GM08714 (cell line): Measurements from ENCODE around the gene MYOZ2.
"Not testable (repeated sequence)": the region's sequence is repeated elsewhere in the genome, so short reads cannot be mapped to it uniquely, and the experiment has no call there.

ENCODE experiments used
- H3K4me3 ChIP-seq: fragments of 200-500 bp; sonication (Bioruptor generic); 2 replicates; pipeline ENCODE4 v1.5.1; 2014; ENCODE audit warnings: mild to moderate bottlenecking, low read length, inconsistent platforms
- ZNF274 ChIP-seq: IDR thresholded peaks from 2 replicates; pipeline ENCODE4 v1.6.1; 2012; ENCODE audit warnings: mild to moderate bottlenecking, low read depth, low read length

Gene MYOZ2

DNA sequence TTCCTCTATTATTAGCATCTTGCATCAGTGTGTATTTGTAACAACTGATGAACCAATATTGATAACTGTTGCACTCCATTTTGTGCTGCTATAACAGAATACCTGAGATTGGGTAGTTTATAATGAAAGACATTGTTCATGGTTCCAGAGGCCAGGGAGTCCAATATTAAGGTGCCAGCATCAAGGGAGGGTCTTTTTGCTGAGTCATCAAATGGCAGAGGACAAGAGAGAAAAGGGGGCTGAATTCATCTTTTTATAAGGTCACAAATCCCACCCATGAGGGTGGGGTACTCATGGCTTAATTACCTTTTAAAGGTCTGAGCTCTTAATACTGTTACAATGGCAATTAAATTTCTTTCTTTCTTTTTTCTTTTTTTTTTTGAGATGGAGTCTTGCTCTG is 7.2 kb downstream of the MYOZ2 start:
- TF ChIP-seq ZNF274, result no peak
- H3K4me3 ChIP-seq, result no peak overlapping the region

DNA sequence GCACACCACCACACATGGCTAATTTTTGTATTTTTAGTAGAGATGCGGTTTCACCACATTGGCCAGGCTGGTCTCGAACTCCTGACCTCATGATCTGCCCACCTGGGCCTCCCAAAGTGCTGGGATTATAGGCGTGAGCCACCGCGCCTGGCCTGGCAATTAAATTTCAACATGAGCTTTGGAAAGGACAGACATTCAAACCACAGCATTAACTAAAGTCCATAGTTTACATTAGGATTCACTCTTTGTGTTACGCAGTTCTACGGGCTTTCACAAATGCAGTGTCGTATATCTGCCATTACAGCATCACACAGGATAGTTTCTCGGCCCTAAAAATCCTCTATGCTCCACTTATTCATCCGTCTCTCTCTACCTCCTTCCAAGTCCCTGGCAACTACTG is 7.7 kb downstream of the MYOZ2 start:
- not testable (repeated sequence) for H3K4me3 ChIP-seq

DNA sequence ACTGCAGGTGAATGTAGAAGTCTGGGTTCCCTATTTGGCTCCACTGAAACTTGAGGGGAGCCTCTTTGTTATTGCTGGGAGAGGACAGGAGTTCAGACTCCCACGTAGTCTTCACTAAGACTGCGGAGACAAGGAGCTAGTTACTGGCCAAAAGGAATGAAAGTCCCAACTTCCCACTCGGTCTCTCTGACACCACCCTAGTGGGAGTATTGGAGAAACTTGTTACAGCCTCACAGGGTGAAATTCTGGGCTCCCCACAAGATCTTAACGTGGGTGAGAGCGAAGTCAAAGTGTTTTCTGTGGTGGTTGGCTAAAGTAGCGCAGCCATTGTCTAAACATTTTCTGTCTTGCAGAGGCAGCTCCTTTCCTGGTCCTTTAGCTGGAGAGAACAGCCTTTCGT is 13.5 kb downstream of the MYOZ2 start:
- H3K4me3 ChIP-seq, result no peak overlapping the region
- TF ChIP-seq ZNF274, result no peak

DNA sequence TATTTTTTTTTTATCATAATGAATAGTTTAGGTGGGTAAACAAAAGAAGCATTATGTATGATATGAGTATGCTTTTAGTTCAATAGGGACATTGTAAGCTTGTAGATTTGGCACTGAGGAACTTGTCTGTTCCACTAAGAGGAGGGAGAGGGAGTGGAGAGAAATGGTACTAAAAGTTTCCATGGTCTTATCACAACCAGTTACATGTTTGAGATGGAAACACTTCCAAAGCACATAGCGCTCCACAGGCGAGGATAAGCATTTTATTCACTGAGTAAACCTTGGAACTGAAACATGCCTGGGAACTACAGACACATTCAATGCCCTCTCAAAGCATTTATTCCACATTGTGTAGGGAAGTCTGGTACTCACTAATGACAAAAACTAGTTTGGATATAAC is 15.5 kb downstream of the MYOZ2 start:
- TF ChIP-seq ZNF274, result no peak
- no peak overlapping the region for H3K4me3 ChIP-seq

DNA sequence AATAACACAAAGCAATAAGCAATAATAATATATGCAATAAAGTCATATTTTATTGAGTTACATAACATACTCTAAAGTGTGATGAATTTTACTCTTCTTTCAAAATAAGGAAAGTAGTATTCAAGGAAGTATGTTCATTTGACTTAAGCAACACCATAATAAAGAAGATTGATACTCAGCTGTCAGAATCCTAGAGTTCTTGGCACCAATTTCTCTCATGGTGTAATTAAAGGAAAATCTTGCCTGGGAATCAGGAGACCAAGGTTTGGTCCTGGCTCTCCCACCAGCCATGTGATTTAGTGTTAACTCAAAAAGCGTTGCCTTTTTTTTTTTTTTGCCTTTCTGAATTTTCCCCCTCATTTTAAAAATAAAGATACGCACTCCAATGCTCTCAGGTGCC is 17.1 kb downstream of the MYOZ2 start:
- no peak for TF ChIP-seq ZNF274
- no peak overlapping the region for H3K4me3 ChIP-seq

DNA sequence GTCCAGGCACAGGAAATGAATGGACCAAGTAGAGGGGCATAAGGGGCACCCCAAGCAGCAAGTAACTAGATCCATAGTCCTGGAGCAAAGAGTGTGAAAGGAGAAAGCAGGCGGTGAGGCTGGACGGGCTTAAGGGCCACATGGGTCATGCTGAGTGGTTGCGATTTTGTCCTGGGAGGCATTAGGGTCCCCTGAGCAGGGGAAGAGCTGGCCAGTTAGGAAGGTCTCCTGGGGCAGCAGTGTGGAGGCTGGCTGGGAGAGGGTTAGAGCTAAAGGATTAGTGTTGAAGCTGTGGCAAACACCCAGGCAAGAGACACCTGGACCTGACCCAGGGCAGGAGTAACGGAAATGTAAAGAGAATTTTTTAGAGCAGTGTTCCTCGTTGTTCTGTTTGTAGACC is 26.5 kb downstream of the MYOZ2 start:
- TF ChIP-seq ZNF274, result no peak
- H3K4me3 ChIP-seq, result no peak overlapping the region

DNA sequence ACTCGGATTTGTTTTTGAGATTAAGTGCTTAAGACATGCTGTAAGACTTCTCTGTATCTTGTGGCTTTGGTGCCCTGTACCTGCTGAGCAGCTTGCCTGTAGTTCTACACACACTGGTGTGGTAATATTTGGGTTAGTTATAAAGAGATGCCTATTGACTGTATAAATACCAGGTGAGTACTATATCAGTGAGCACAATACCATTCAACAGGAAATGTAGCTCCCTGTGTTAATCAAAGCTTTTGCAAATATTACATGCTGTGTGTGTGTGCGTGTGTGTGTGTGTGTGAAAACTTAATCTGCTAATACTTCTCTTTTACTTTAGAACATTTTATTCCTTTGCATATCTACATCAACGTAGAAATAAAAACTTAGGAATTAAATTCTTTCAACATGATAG is 30.1 kb downstream of the MYOZ2 start:
- TF ChIP-seq ZNF274, result no peak
- H3K4me3 ChIP-seq, result no peak overlapping the region

DNA sequence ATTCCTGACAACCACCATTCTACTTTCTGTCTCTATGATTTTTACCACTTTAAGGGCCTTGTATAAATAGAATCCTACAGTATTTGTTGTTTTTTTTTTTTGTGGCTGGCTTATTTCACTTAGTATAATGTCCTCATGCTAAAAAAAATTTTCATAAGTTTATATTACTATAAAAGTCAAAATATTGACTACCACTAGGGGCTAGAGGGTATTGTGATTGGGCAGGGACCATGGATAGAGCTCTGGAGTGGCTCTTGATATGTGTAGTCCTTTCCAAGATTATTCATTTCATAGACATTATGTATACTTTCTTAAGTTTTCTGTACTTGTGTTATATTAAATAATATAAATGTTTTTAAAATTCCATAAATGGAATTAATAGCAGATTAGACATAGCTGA is 34.6 kb downstream of the MYOZ2 start:
- no peak for TF ChIP-seq ZNF274
- no peak overlapping the region for H3K4me3 ChIP-seq

DNA sequence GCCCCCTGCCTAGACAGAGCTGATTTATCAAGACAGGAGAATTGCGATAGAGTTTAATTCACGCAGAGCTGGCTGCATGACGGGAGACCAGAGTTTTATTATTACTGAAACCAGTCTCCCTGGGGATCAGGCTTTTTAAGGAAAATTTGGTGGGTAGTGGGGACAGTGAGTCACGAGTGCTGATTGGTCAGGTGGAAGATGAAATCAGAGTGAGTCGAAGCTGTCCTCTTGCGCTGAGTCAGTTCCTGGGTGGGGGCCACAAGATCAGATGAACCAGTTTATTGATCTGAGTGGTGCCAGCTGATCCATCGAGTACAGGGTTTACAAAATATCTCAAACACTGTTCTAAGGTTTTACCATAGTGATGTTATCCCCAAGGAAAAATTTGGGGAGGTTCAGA is 36.6 kb downstream of the MYOZ2 start:
- no peak for TF ChIP-seq ZNF274

DNA sequence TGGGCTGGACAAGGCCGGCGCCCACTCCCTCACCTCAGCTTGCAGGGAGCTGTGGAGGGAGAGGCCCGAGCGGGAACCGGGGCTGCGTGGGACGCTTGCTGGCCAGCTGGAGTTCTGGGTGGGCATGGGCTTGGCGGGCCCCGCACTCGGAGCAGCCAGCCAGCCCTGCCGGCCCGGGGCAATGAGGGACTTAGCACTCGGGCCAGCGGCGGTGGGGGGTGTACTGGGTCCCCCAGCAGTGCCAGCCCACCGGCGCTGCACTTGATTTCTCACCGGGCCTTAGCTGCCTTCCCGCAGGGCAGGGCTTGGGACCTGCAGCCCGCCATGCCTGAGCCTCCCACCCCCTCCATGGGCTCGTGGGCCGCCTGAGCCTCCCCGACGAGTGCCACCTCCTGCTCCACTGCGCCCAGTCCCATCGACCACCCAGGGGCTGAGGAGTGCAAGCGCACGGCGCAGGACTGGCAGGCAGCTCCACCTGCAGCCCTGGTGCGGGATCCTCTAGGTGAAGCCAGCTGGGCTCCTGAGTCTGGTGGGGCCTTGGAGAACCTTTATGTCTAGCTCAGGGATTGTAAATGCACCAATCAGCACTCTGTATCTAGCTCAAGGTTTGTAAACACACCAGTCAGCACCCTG is 38.2 kb downstream of the MYOZ2 start:
- H3K4me3 ChIP-seq, result not testable (repeated sequence)

More for the DNA sequence above, 36.6 kb downstream of the MYOZ2 start:
- H3K4me3 ChIP-seq, result no peak overlapping the region

DNA sequence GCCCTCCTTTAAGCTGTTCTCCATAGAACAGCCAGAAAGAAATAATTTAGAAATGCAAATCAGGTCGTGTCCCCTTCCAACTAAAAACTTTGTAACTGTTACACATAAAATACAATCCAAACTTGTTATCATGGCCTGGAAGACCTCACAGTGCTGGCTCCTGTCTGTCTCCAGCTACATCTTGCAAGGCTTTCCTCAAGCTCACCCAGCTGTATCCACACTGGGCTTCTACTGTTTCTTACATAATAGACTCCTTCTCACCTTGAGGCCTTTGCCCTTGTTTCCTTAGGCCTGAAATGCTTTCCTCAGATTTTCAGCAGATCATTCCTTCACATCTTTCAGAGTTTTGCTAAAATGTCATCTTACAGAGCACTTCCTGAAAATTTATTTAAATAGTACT is 43.4 kb downstream of the MYOZ2 start:
- no peak for TF ChIP-seq ZNF274
- H3K4me3 ChIP-seq, result no peak overlapping the region

DNA sequence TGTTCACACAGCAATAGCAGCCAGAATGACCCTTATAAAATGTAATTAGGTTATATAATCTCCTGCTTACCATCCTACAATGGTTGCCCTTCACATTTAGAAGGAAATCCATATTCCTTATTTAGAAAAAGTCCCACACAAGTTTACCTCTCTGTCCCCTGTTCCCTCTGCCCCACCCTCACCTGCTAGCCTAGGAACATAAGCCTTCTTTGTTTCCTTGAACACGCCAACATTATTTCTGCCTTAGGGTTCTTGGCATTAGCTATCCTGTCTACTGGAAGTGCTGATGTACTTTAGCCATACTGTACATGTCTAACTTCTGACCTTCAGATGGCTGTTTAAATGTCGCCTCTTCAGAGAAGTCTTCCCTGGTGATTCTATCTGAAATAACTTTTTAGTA is 48.5 kb downstream of the MYOZ2 start:
- no peak overlapping the region for H3K4me3 ChIP-seq
- TF ChIP-seq ZNF274, result no peak

DNA sequence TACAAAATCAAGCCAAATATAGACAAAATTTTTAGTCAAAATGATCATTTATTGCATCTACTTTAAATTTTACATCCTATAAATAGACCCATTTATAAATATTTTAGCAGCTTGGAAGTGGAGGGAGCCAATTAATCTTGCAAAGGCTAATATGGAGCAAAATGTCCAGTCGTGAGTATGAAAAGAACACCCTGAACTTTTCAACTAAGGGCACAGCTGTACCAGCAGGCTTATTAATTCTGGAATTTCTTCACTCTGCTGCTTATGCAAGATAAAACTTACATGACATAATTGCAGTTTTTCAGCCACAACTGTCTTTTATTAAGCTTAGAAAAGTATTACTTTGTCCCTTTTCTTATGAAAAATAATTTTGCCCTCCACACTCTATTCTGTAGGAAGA is 54.0 kb downstream of the MYOZ2 start:
- TF ChIP-seq ZNF274, result no peak
- no peak overlapping the region for H3K4me3 ChIP-seq

DNA sequence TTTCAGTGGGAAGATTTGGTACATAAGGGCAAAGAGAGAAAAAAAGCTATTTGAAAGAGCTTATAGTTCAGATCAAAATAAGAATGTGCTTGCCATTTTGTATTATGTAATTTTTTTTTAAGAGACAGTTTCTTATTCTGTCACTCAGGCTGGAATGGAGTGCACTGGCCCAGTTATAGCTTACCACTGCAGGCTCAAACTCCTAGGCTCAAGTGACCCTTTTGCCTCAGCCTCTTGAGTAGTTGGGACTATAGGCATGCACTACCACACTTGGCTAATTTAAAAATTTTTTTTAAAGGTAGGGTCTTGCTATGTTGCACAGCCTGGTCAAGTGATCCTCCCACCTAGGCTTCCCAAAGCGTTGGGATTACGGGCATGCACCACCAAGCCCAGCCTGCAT is 54.7 kb downstream of the MYOZ2 start:
- TF ChIP-seq ZNF274, result no peak
- H3K4me3 ChIP-seq, result no peak overlapping the region

DNA sequence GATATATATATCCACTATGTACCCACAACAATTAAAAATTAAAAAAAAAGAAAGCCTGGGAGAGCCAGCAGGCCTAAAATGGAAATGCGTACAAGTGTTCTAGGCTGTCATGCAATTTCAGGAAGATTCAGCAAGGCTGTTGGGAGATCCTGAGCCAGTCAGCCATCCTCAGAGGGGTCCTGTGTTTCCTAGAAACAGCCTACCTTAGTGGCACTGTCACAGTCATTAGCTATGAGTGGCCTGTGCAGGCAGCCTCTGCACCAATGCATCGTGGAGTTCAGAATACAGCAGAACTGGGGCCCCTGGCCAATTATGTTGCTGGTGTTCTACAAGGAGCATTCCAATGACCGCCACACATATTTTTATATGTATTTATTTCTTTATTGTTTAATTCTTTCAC is 55.9 kb downstream of the MYOZ2 start:
- H3K4me3 ChIP-seq, result no peak overlapping the region
- no peak for TF ChIP-seq ZNF274

DNA sequence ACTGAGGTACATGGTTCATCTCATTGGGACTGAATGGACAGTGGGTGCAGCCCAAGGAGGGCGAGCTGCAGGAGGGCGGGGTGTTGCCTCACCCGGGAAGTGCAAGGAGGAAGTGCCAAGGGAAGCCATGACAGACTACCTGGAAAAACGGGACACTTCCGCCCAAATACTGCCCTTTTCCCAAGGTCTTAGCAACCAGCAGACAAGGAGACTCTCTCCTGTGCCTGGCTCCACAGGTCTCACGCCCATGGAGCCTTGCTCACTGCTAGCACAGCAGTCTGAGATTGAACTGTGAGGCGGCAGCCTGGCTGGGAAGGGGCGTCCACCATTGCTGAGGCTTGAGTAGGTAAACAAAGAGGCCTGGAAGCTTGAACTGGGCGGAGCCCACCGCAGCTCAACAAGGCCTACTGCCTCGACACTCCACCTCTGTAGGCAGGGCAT is 62.2 kb downstream of the MYOZ2 start:
- no peak for TF ChIP-seq ZNF274

More for the DNA sequence above, 62.2 kb downstream of the MYOZ2 start:
- H3K4me3 ChIP-seq, result no peak overlapping the region
